ENCODE data around the gene SLX9.

- no peak for TF ChIP-seq EZH2 (IDR thresholded peaks at IDR 0.05; ENCODE audit: borderline replicate concordance, low read length)
- TF ChIP-seq CTCF (IDR thresholded peaks at IDR 0.05; ENCODE audit: low read length): no peak
Observed at GRCh38 chr21:44996096-44996495, 56.3 kb downstream of the SLX9 start.
